Activated naive CD4-positive, alpha-beta T cell treated with anti-CD3 and anti-CD28 coated beads, Interleukin-2, amount 50 U/mL, for 24 hours (primary cell): ENCODE results near the gene PDCL2.
A peak's percentile ranks its signal among the peaks of the same experiment; 100 is the strongest.
"Not testable (repeated sequence)": the region's sequence is repeated elsewhere in the genome, so short reads cannot be mapped to it uniquely, and the experiment has no call there.

Experiments used
- H3K27ac Mint-ChIP-seq: one replicate; pipeline ENCODE4 v1.8.0; 2021; ENCODE audit warnings: mild to moderate bottlenecking, mixed read lengths
- H3K27me3 Mint-ChIP-seq: one replicate; pipeline ENCODE4 v1.8.0; 2021; ENCODE audit warnings: mixed read lengths
- H3K36me3 Mint-ChIP-seq: one replicate; pipeline ENCODE4 v1.8.0; 2021; ENCODE audit warnings: mixed read lengths
- H3K4me1 Mint-ChIP-seq: one replicate; pipeline ENCODE4 v1.8.0; 2021; ENCODE audit warnings: mixed read lengths
- H3K4me3 Mint-ChIP-seq: one replicate; pipeline ENCODE4 v1.8.0; 2021; ENCODE audit warnings: mild to moderate bottlenecking, mixed read lengths
- H3K9me3 Mint-ChIP-seq: one replicate; pipeline ENCODE4 v1.8.0; 2021; ENCODE audit warnings: mixed read lengths

PDCL2 gene

GRCh38 chr4:55592014-55592413 is at the start of gene PDCL2:
Gene PDCL2, minus strand, starts transcription at chr4:55592245. Its CDS starts 136 bp downstream, at chr4:55592109.
- Mint-ChIP-seq H3K4me1 (no peaks in the 10 kb centered on the region), H3K4me3 (no peak within 1 kb of the TSS), H3K27me3 (peaks cover 10% of the 10 kb centered on the region), H3K9me3 (no peaks in the 10 kb centered on the region), H3K36me3 (no peaks in the 10 kb centered on the region), H3K27ac (no peak within 1 kb of the TSS)

GRCh38 chr4:55637272-55637820 is 45.3 kb upstream of the PDCL2 start:
- Mint-ChIP-seq H3K27ac (no peak overlapping the region), H3K27me3 (peaks cover 39% of the 10 kb centered on the region), H3K36me3 (no peaks in the 10 kb centered on the region), H3K4me1 (peaks cover 15% of the 10 kb centered on the region), H3K4me3 (no peak overlapping the region), H3K9me3 (no peaks in the 10 kb centered on the region)

GRCh38 chr4:55636656-55636999 is 44.6 kb upstream of the PDCL2 start:
- Mint-ChIP-seq H3K4me1 (peaks cover 15% of the 10 kb centered on the region), H3K4me3 (peak overlapping the region; percentile 56), H3K27ac (no peak overlapping the region), H3K36me3 (no peaks in the 10 kb centered on the region), H3K27me3 (peaks cover 43% of the 10 kb centered on the region), H3K9me3 (no peaks in the 10 kb centered on the region)

- peak within 1 kb of the TSS; percentile 69 for H3K4me3 Mint-ChIP-seq
- H3K27me3 Mint-ChIP-seq = peaks cover 48% of the 10 kb centered on the region
- peaks cover 15% of the 10 kb centered on the region for H3K4me1 Mint-ChIP-seq
- H3K36me3 Mint-ChIP-seq = no peaks in the 10 kb centered on the region
- no peaks in the 10 kb centered on the region for H3K9me3 Mint-ChIP-seq
- no peak within 1 kb of the TSS for H3K27ac Mint-ChIP-seq
These were observed 44.0 kb upstream of the PDCL2 start, which contains the start of gene NMU for GRCh38 chr4:55635741-55636655. Gene NMU, minus strand, starts transcription at chr4:55636298. Its CDS starts 106 bp downstream, at chr4:55636192.

GRCh38 chr4:55635282-55635681 is 43.2 kb upstream of the PDCL2 start:
- Mint-ChIP-seq H3K27me3 (peaks cover 51% of the 10 kb centered on the region), H3K36me3 (no peaks in the 10 kb centered on the region), H3K4me1 (peaks cover 15% of the 10 kb centered on the region), H3K27ac (no peak overlapping the region), H3K9me3 (no peaks in the 10 kb centered on the region), H3K4me3 (peak overlapping the region; percentile 69)

- Mint-ChIP-seq H3K27me3 (peaks cover 51% of the 10 kb centered on the region), H3K9me3 (no peaks in the 10 kb centered on the region), H3K4me1 (peaks cover 15% of the 10 kb centered on the region), H3K4me3 (no peak overlapping the region), H3K36me3 (no peaks in the 10 kb centered on the region), H3K27ac (no peak overlapping the region)
These were observed 42.5 kb upstream of the PDCL2 start for GRCh38 chr4:55634417-55635128.

- Mint-ChIP-seq H3K27ac (no peak overlapping the region), H3K36me3 (no peaks in the 10 kb centered on the region), H3K27me3 (peaks cover 47% of the 10 kb centered on the region), H3K9me3 (no peaks in the 10 kb centered on the region), H3K4me1 (peaks cover 15% of the 10 kb centered on the region), H3K4me3 (no peak overlapping the region)
These were observed 41.9 kb upstream of the PDCL2 start for GRCh38 chr4:55633903-55634302.

GRCh38 chr4:55625835-55626234 is 33.8 kb upstream of the PDCL2 start:
- Mint-ChIP-seq H3K27ac (no peak overlapping the region), H3K27me3 (peaks cover 11% of the 10 kb centered on the region), H3K9me3 (no peaks in the 10 kb centered on the region), H3K36me3 (no peaks in the 10 kb centered on the region), H3K4me3 (no peak overlapping the region), H3K4me1 (no peaks in the 10 kb centered on the region)

- H3K4me3 Mint-ChIP-seq, H3K4me1 Mint-ChIP-seq, H3K9me3 Mint-ChIP-seq, H3K27me3 Mint-ChIP-seq, H3K36me3 Mint-ChIP-seq, H3K27ac Mint-ChIP-seq: not testable (repeated sequence)
These were observed 32.0 kb upstream of the PDCL2 start for GRCh38 chr4:55624063-55624462.

- Mint-ChIP-seq H3K36me3 (no peaks in the 10 kb centered on the region), H3K27ac (peak overlapping the region; percentile 43), H3K4me3 (no peak overlapping the region), H3K27me3 (peaks cover 9% of the 10 kb centered on the region), H3K4me1 (no peaks in the 10 kb centered on the region), H3K9me3 (no peaks in the 10 kb centered on the region)
These were observed 26.6 kb upstream of the PDCL2 start for GRCh38 chr4:55618546-55619143.

GRCh38 chr4:55617587-55618197 is 25.6 kb upstream of the PDCL2 start:
- H3K36me3 Mint-ChIP-seq = no peaks in the 10 kb centered on the region
- H3K9me3 Mint-ChIP-seq = no peaks in the 10 kb centered on the region
- H3K27me3 Mint-ChIP-seq = peaks cover 9% of the 10 kb centered on the region
- H3K4me1 Mint-ChIP-seq = no peaks in the 10 kb centered on the region
- no peak overlapping the region for H3K27ac Mint-ChIP-seq
- no peak overlapping the region for H3K4me3 Mint-ChIP-seq

- no peaks in the 10 kb centered on the region for H3K4me1 Mint-ChIP-seq
- no peak overlapping the region for H3K4me3 Mint-ChIP-seq
- no peak overlapping the region for H3K27ac Mint-ChIP-seq
- H3K9me3 Mint-ChIP-seq = no peaks in the 10 kb centered on the region
- peaks cover 9% of the 10 kb centered on the region for H3K27me3 Mint-ChIP-seq
- H3K36me3 Mint-ChIP-seq = no peaks in the 10 kb centered on the region
These were observed 23.0 kb upstream of the PDCL2 start for GRCh38 chr4:55615008-55615407.

GRCh38 chr4:55613621-55614020 is 21.6 kb upstream of the PDCL2 start:
- no peak overlapping the region for H3K4me3 Mint-ChIP-seq
- no peaks in the 10 kb centered on the region for H3K9me3 Mint-ChIP-seq

GRCh38 chr4:55612341-55612740 is 20.3 kb upstream of the PDCL2 start:
- Mint-ChIP-seq H3K36me3 (no peaks in the 10 kb centered on the region), H3K27me3 (peaks cover 4% of the 10 kb centered on the region), H3K4me3 (no peak overlapping the region), H3K27ac (no peak overlapping the region), H3K4me1 (no peaks in the 10 kb centered on the region), H3K9me3 (no peaks in the 10 kb centered on the region)

More at GRCh38 chr4:55613621-55614020, 21.6 kb upstream of the PDCL2 start:
- Mint-ChIP-seq H3K27ac (no peak overlapping the region), H3K27me3 (peaks cover 8% of the 10 kb centered on the region), H3K4me1 (no peaks in the 10 kb centered on the region), H3K36me3 (no peaks in the 10 kb centered on the region)

GRCh38 chr4:55611358-55612059 is 19.5 kb upstream of the PDCL2 start:
- no peak overlapping the region for H3K27ac Mint-ChIP-seq
- no peaks in the 10 kb centered on the region for H3K9me3 Mint-ChIP-seq
- H3K4me1 Mint-ChIP-seq = no peaks in the 10 kb centered on the region
- H3K36me3 Mint-ChIP-seq = no peaks in the 10 kb centered on the region
- H3K27me3 Mint-ChIP-seq = peaks cover 4% of the 10 kb centered on the region
- no peak overlapping the region for H3K4me3 Mint-ChIP-seq
